Measurements from ENCODE around the gene ARID1B. TPM values are rescaled to one million over a fixed set of nuclear protein-coding genes. Genes with fewer than 3 reads are reported as not detected.

The ARID1B gene
- total and polyA plus RNA-seq, 10 of the 15 experiments (the other 5 are each of a cell fraction or from before 2014, with no cell fraction given), result 24.7 to 133 (median 54.6) TPM

GRCh38 chr6:157008568-157008967, 231.4 kb downstream of the ARID1B start:
- Histone ChIP-seq H3K79me2 (ENCODE audit: control insufficient read depth, insufficient read depth, low read length) (peaks cover 86% of the 10 kb centered on the region), H2AFZ (ENCODE audit: control insufficient read depth, low read depth, low read length) (no peak overlapping the region), H3K4me3 (no peak overlapping the region), H3K9me3 (replicated peaks; ENCODE audit: control insufficient read depth, insufficient read depth, low read length) (no peaks in the 10 kb centered on the region), H3K9ac (ENCODE audit: control insufficient read depth, insufficient read depth, low read length) (no peak overlapping the region), H3K4me2 (ENCODE audit: control insufficient read depth, insufficient read depth) (no peak overlapping the region), H4K20me1 (ENCODE audit: control insufficient read depth, insufficient read depth) (no peaks in the 10 kb centered on the region), H3K4me1 (ENCODE audit: control insufficient read depth, insufficient read depth, low read length) (peaks cover 7% of the 10 kb centered on the region), H3K36me3 (ENCODE audit: control insufficient read depth in 2 of 2, insufficient read depth in 2 of 2, low read length in 1 of 2) (no peaks in the 10 kb centered on the region; a peak in 1 of 4 replicates), H3K27ac (ENCODE audit: control insufficient read depth, insufficient read depth) (no peak overlapping the region), H3K27me3 (replicated peaks in 1 of 2; ENCODE audit: control insufficient read depth in 2 of 2, insufficient read depth in 2 of 2, low read length in 1 of 2) (no peaks in the 10 kb centered on the region)
- FAIRE-seq, result no peak
- WGBS (ENCODE audit: insufficient coverage, insufficient replicate concordance, low lambda C conversion rate, missing lambda C conversion rate), result 98% methylated on average over 7 of the region's 7 CpGs
- ChIA-PET RAD21 (ENCODE audit: unreplicated experiment) (no interaction called here), SMC1A (ENCODE audit: uncharacterized antibody, unreplicated experiment) (interaction anchor here (2.2 kb wide), 1 partner anchor 9 kb away, joined by 5 read pairs; no protein-coding TSS in a partner anchor), CTCF (interaction anchor here (1.0 kb wide), 1 partner anchor 11 kb away, joined by 3 read pairs; no protein-coding TSS in a partner anchor), POLR2A (no interaction called here)
- BruUV-seq (replicated peaks), result no TSS peak
- TF ChIP-seq MYB (IDR thresholded peaks at IDR 0.05; ENCODE audit: borderline replicate concordance, low read depth, low read length) (no peak), POLR2AphosphoS5 (IDR thresholded peaks at IDR 0.05; ENCODE audit: low read length) (no peak), MYC (IDR thresholded peaks at IDR 0.05; ENCODE audit: insufficient read depth, insufficient read length, insufficient replicate concordance, low read length, severe bottlenecking) (no peak), NR2C1 (IDR thresholded peaks at IDR 0.05) (no peak), BCL11A (IDR thresholded peaks at IDR 0.05; ENCODE audit: low read depth, low read length) (no peak), ZNF24 (IDR thresholded peaks at IDR 0.05) (no peak), DPF2 (IDR thresholded peaks at IDR 0.05) (no peak), CEBPB (IDR thresholded peaks at IDR 0.05; ENCODE audit: borderline replicate concordance in 1 of 2, low read depth in 2 of 2, low read length in 2 of 2) (no peak), ZNF384 (IDR thresholded peaks at IDR 0.05; ENCODE audit: borderline replicate concordance, low read depth, low read length) (no peak), ETV6 (conservative IDR thresholded peaks at IDR 0.05 in 1 of 2, IDR thresholded peaks at IDR 0.05 in 1 of 2; ENCODE audit: borderline replicate concordance in 1 of 2, low read depth in 1 of 2) (no peak), LARP7 (IDR thresholded peaks at IDR 0.05) (no peak), SMAD1 (IDR thresholded peaks at IDR 0.05; ENCODE audit: low read depth, partially characterized antibody) (no peak)
- no peak for DNase-seq (ENCODE audit: low read depth, low spot score)
- in situ Hi-C loops (cut with MboI), result no loop called here
- ATAC-seq, result no peak
- intact Hi-C loops (cut with micrococcal nuclease; ENCODE audit: unreplicated experiment), result no loop called here

Measured in GM12878 (cell line).